ENCODE measurements around the gene CLASP1. TPM values are rescaled to one million over a fixed set of nuclear protein-coding genes. Genes with fewer than 3 reads are reported as not detected.
A peak's percentile ranks its signal among the peaks of the same experiment; 100 is the strongest.

Gene CLASP1
- total and polyA plus RNA-seq, 3 donors from 2014 or later, result 43.8 to 130 (median 103) TPM

DNA sequence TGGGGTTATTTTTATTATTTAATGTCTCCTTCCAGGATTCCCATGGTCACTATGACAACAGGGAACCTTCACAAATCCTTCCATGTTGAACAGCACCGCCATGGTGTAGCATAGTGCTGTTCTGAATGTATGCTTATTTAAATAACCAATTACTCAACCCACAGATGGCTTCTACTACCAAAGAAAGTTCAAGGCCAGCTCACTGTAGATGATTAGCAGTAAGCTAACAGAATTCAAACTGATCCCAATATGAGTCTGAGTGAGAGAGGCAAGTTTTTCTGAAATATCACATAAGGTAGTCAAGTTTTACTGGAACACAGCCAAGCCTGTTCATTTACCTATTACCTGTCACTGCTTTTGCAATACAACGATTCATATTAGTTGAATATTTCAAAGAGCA is 51.2 kb downstream of the CLASP1 start:
- TF ChIP-seq POLR2A (IDR thresholded peaks at IDR 0.05), result no peak
- TF ChIP-seq, protein P1, sequence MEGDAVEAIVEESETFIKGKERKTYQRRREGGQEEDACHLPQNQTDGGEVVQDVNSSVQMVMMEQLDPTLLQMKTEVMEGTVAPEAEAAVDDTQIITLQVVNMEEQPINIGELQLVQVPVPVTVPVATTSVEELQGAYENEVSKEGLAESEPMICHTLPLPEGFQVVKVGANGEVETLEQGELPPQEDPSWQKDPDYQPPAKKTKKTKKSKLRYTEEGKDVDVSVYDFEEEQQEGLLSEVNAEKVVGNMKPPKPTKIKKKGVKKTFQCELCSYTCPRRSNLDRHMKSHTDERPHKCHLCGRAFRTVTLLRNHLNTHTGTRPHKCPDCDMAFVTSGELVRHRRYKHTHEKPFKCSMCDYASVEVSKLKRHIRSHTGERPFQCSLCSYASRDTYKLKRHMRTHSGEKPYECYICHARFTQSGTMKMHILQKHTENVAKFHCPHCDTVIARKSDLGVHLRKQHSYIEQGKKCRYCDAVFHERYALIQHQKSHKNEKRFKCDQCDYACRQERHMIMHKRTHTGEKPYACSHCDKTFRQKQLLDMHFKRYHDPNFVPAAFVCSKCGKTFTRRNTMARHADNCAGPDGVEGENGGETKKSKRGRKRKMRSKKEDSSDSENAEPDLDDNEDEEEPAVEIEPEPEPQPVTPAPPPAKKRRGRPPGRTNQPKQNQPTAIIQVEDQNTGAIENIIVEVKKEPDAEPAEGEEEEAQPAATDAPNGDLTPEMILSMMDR (IDR thresholded peaks at IDR 0.05), result no peak
- Histone ChIP-seq H3K36me3 (ENCODE audit: low read depth, missing control alignments) (no peaks in the 10 kb centered on the region), H3K9me3 (no peaks in the 10 kb centered on the region), H3K27me3 (no peaks in the 10 kb centered on the region), H3K27ac (no peak overlapping the region), H3K4me1 (peaks cover 22% of the 10 kb centered on the region), H3K4me3 (no peak overlapping the region)
- WGBS, 2 donors, result 82 to 86% methylated on average over 2 of the region's 2 CpGs
- intact Hi-C loops (cut with DNase I; ENCODE audit: low total_unique reads), result no loop called here
- DNase-seq, result no peak

- 50 to 54% methylated on average over 11 of the region's 11 CpGs for WGBS, 2 donors
- intact Hi-C loops (cut with DNase I; ENCODE audit: low total_unique reads), result no loop called here
- no peaks in the 10 kb centered on the region for H3K27me3 ChIP-seq
- H3K4me3 ChIP-seq, result no peak overlapping the region
- no peaks in the 10 kb centered on the region for H3K36me3 ChIP-seq (ENCODE audit: low read depth, missing control alignments)
- no peaks in the 10 kb centered on the region for H3K9me3 ChIP-seq
- H3K27ac ChIP-seq, result peak overlapping the region in 1 of 2 donors; percentile 34
- TF ChIP-seq, protein P1 (IDR thresholded peaks at IDR 0.05), result peak in 2 of 3 experiments; percentile 32 to 53
- TF ChIP-seq POLR2A (IDR thresholded peaks at IDR 0.05), result no peak
- peak; percentile 58 for DNase-seq
- H3K4me1 ChIP-seq, result peaks cover 22% of the 10 kb centered on the region
Observed at GRCh38 chr2:121596221-121597080, 52.8 kb downstream of the CLASP1 start.

DNA sequence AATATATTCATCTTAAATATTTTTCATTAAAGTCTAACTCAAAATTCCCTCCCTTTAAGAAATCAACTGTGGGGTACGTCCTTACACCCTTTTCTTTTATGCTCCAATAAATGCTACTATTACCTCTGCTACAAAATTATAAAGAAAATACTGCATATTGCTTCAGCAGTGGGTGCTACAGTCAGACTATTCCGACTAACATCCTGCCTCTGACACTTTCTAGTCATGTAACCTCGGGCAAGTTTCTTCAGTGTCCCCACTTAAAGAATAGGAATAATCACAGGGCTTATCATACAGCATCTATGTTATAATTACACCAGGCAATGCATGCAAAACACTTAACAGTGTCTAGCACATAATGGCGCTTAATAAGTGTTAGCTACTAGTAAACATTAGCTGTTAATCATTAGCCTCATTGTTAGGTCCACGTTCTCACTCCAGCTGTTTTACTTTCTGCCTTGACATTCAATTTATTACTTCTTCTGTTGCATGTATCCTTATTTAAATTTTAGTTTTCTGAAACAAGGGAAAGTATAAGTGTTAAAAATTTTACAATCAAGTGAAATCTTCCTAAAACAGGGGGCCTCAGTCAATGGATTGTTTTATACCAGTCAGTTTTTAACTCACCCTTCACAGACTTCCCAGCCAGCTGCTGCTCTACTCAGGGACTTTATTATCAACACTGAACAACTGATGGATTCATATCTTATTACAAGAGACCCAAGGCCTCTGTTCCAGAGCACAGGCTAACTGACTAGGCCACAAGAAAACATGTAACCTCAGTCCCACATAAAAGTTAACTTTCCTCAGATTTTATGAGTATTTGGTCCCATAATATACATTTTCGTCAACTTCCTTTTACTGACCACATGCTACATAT is 54.0 kb downstream of the CLASP1 start:
- 66 to 80% methylated on average over 6 of the region's 6 CpGs for WGBS, 2 donors
- no peak for TF ChIP-seq POLR2A (IDR thresholded peaks at IDR 0.05)
- TF ChIP-seq, protein P1 (IDR thresholded peaks at IDR 0.05), result no peak
- no peak for DNase-seq
- H3K36me3 ChIP-seq (ENCODE audit: low read depth, missing control alignments), result no peaks in the 10 kb centered on the region
- H3K27me3 ChIP-seq, result no peaks in the 10 kb centered on the region
- intact Hi-C loops (cut with DNase I; ENCODE audit: low total_unique reads), result no loop called here
- peaks cover 22% of the 10 kb centered on the region for H3K4me1 ChIP-seq
- H3K9me3 ChIP-seq, result no peaks in the 10 kb centered on the region
- H3K27ac ChIP-seq, result peak overlapping the region in 1 of 2 donors; percentile 34
- no peak overlapping the region for H3K4me3 ChIP-seq

- Histone ChIP-seq H3K4me1 (peaks cover 8% of the 10 kb centered on the region), H3K27ac (no peak overlapping the region), H3K27me3 (no peaks in the 10 kb centered on the region), H3K4me3 (no peak overlapping the region), H3K9me3 (no peaks in the 10 kb centered on the region), H3K36me3 (ENCODE audit: low read depth, missing control alignments) (no peaks in the 10 kb centered on the region)
- no peak for TF ChIP-seq POLR2A (IDR thresholded peaks at IDR 0.05)
- TF ChIP-seq, protein P1 (IDR thresholded peaks at IDR 0.05), result no peak
- no peak for DNase-seq
- intact Hi-C loops (cut with DNase I; ENCODE audit: low total_unique reads), result loop anchor here (5.0 kb wide), 1 partner anchor 214 kb away; no protein-coding TSS in a partner anchor
- 83 to 97% methylated on average over 3 of the region's 3 CpGs for WGBS, 2 donors
Observed at GRCh38 chr2:121591199-121591598, 58.1 kb downstream of the CLASP1 start.
